ENCODE measurements around the gene ABHD1.
"Not testable (repeated sequence)": the region's sequence is repeated elsewhere in the genome, so short reads cannot be mapped to it uniquely, and the experiment has no call there.

ABHD1 gene

GRCh38 chr2:27087823-27088410 is 35.7 kb upstream of the ABHD1 start:
- no peak for DNase-seq

DNA sequence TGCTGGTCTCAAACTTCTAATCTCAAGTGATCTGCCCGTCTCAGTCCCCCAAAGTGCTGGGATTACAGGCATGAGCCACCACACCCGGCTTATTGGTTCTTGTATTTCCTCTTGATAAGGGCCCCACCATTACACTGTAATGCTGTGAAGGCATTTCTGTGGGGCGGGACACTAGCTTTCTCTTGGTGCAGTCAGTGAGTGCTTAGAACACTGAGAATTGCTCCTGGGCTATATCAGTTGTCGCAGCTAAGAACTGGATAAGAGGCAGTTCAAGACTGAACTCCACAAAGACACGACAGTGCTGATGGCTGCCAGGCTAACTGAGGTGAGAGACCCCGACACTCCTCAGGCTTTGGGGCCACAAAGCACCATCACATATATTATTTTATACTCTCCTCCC is 35.0 kb upstream of the ABHD1 start:
- DNase-seq = no peak

DNA sequence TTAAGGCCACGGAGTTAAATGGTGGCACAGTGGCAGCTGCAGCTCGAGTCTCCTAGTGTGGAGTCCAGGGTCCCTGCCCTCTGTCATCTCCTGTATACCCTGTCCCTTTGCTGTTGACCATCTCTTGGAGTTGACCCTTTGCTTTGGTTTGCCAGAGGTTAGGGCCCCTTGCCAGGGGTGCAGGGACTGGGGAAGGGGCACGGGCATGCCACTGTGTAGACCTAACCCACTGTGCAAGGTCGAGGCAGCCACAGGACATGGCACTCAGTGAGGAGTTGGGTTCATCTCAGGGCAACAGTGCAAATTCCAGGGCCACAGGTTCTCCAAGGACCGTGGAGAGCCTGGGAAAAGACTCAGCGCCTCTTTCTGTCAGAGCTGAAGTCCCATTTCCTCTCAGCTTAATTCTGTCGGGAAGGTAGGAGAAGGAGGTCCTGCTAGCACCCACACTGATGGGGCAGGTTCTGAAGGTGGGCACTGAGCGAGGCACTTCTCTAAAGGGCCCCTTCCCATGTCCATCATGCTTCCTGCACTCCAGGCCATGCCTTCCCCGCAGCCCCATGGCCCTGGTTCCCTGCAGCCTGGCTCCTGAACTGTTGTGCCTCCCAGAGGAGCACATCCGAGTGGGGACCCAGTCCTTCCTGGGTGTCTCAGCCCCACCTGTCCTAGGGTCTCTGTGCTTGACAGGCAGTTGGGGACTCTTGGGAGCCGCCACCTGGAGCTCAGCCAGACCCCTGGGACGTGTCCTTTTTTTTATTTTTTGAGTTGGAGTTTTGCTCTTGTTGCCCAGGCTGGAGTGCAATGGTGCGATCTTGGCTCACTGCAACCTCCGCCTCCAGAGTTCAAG is 34.3 kb upstream of the ABHD1 start:
- no peak for DNase-seq

DNA sequence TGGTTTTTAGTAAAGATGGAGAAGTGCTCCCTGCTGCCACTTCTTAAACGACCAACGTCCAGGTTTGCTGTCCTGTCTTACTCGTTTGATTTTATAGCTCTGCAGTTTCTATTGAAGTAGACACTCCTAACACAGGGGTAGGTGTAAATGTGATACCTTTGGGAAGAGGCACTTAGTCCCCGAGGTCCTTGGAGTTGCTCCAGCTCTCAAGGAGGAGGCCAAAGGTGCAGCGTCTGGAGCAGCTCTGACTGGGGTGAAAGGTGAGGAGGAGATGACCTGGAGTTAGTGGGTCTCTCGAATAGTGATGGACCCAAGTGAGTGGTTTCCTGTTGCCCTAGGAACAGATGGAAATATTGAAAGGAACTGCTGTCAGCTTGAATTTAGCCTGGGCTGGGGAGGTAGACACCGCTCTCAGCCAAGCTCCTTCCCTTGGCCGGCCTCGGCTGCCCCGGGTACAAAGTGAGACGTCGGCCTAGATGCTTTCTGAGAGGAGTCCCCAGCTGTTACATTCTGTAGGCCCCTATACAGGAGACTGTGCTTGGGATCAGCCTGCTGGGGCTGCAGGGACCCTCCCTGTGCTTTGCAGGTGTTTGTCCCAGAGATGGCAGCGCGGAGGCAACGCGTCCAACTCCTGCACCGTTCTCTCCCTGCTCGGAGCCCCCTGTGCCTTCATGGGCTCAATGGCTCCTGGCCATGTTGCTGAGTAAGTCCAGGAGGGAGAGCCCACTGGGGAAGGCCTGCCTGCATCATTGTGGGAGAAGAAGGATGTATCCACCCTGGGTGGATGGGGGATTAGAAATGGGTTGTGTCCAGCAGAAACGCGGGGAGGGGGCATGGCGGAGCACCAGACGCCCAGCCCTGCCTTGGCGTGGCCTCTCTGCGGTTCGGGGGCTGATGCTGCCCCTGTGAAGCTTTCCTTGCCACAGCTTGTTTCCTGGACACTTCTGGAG is 31.6 kb upstream of the ABHD1 start:
- DNase-seq = no peak

- DNase-seq = no peak
Measured at GRCh38 chr2:27092696-27093429, 30.8 kb upstream of the ABHD1 start.

GRCh38 chr2:27093430-27094352 is 29.9 kb upstream of the ABHD1 start:
- no peak for DNase-seq

- DNase-seq = no peak
Measured at GRCh38 chr2:27094353-27094984, 29.1 kb upstream of the ABHD1 start.

DNA sequence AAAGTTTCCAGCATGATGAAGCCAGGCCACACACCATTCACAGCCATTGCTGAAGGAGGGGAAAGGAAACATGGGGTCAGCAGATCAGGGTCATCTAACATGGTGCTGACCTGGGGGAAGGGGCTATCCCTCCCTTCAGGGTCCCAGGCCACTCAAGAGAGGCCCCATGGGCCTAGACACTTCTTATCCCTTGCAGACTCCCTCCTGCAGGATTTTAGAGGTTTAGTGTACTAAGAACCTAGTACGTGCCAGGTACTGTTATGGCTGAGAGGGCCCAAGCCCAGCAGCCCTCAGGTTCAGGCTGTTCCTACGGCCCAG is 28.2 kb upstream of the ABHD1 start:
- DNase-seq = no peak

DNA sequence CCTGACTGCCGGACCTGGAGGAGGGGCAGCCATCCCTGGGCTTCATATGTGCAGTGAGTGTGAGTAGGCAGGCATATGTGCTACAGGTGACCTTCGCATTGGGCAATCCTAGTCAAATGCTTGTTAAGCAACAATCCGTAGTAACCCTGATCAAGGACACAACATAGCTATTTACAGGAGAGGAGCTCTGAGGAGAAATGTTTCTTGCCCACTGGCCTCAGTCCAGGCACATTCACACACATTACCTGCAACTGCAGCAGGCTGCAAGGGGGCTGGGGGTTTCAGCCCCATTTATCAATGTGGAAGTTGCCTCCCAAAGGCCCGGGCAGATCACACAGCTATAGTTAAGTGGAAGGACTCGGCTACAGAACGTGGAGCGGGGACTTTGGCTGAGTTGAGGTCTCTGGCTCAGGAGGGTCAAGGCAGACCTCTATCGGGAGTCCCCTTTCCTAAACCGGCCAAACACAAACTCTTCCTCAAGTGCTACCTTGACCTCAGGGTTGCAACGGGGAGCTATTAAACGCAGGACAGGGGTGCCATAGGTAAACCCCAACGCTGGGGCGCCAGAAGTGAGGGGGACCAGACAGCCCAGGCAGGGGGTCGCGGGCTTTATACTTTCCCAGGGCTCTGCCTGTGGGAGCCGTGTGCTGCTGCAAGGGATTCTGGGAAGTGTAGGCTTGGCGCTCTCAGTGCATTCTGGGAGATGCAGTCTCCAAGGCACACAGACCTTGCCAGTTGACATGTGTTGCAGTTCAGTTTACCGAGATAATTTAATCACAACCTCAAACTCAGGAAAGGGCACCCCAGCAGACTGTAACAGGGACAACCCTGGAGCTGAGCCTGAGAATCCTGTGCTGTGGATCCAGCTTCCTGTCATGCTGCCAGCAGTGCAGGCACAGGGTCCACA is 27.6 kb upstream of the ABHD1 start:
- peak in 4 of 6 experiments; percentile 6 to 13 (median 10) for DNase-seq

DNA sequence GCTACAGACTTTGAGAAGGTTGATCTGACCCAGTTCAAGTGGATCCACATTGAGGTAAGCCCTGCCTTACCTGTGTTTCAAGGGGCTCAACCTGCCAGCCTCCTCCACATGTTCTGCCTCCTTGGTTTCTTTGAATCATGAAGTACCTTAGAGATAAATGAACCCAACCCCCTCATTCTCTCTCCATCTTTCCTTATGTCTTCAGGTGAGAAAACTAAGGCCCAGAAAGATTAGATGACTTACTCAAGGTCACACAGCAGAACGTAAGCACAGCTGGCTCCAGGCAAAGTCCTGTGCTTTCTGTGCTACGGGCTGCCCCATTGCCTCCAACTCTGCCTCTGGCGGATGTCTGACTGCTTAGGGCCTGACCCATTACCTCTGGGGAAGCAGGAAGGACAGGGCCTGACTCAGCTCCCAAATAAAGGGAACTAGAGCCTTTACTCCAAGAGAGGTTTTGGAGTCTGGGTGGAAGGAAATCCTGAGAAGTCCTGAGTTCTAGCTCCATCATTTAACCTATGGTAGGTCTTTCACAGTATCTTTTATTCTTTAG is 26.8 kb upstream of the ABHD1 start:
- no peak for DNase-seq

DNA sequence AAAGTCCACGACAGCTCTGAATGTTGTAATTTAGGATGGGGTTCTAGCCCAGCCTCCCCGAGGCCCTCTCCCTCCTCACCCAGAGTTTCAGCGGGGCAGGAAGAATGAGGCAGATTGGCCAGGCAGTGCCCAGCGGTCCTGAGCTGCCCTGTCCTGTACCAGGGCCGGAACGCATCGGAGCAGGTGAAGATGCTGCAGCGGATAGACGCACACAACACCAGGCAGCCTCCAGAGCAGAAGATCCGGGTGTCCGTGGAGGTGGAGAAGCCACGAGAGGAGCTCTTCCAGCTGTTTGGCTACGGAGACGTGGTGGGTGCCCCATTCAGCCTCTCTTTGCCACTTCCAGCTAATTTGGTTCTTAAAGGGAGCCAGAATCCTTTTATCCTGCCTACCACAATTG is 26.3 kb upstream of the ABHD1 start:
- no peak for DNase-seq

GRCh38 chr2:27099334-27099955 is 24.2 kb upstream of the ABHD1 start:
- DNase-seq = no peak

DNA sequence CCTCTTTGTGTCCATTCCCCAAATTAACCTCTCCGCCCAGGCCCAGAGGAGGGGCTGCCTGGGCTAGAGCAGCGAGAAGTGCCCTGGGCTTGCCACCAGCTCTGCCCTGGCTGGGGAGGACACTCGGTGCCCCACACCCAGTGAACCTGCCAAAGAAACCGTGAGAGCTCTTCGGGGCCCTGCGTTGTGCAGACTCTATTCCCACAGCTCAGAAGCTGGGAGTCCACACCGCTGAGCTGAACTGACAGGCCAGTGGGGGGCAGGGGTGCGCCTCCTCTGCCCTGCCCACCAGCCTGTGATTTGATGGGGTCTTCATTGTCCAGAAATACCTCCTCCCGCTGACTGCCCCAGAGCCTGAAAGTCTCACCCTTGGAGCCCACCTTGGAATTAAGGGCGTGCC is 23.6 kb upstream of the ABHD1 start:
- DNase-seq = no peak

GRCh38 chr2:27102329-27102728 is 21.3 kb upstream of the ABHD1 start:
- DNase-seq = no peak

GRCh38 chr2:27105981-27106380 is 17.6 kb upstream of the ABHD1 start:
- DNase-seq = no peak

DNA sequence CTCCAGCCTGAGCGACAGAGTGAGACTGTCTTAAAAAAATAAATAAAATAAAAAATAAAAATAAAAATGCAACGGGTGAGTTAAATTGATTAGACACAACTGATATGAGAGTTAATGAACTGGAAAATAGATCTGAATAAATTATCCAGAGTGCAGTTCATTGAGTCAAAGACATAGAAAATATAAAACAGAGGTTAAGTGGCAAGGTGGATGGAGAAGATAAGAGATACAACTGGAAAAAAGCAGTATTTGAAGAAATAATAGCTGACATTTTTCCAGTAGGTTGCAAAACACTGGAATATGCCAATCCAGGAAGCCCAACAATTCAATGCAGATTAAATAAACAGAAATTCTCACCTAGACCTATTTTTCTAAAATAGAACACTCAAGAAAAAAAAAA is 15.4 kb upstream of the ABHD1 start:
- DNase-seq = no peak

DNA sequence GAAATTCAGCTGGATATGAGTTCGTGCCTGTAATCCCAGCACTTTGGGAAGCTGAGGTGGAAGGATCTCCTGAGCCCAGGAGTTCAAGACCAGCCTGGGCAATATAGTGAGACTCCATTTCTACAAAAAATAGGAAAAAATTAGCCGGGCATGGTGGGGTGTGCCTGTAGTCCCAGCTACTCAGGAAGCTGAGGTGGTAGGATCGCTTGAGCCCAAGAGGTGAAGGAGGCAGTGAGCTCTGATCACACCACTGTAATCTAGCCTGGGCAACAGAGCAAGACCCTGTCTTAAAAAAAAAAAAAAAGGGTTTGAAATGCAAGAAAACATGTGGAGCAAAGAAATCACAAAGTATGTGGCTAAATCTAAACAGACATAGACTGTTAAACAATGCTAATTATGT is 14.5 kb upstream of the ABHD1 start:
- no peak for DNase-seq

DNA sequence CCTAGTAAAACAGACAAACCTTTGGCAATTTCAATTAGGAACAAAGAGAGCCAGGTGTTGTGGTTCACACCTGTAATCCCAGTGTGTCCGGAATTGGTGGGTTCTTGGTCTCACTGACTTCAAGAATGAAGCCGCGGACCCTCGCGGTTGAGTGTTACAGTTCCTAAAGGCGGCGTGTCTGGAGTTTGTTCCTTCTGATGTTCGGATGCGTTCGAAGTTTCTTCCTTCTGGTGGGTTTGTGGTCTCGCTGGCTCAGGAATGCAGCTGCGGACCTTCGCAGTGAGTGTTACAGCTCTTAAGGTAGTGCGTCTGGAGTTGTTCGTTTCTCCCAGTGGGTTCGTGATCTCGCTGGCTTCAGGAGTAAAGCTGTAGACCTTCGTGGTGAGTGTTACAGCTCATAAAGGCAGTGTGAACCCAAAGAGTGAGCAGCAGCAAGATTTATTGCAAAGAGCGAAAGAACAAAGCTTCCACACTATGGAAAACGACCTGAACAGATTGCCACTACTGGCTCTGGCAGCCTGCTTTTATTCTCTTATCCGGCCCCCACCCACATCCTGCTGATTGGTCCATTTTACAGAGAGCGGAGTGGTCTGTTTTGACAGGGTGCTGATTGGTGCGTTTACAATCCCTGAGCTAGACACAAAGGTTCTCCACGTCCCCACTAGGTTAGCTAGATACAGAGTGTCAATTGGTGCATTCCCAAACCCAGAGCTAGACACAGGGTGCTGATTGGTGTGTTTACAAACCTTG is 12.8 kb upstream of the ABHD1 start:
- DNase-seq = not testable (repeated sequence)
